Stimulated activated naive B cell treated with anti-CD40 and anti-IgM and Interleukin-4, amounts not matched to agents 10 μg/mL and 1 μg/mL and 100 μg/mL, for 72 hours (primary cell): ENCODE data around the gene SUB1.
A peak's percentile ranks its signal among the peaks of the same experiment; 100 is the strongest.
"Not testable (repeated sequence)": the region's sequence is repeated elsewhere in the genome, so short reads cannot be mapped to it uniquely, and the experiment has no call there.

Source experiments
- ATAC-seq, 2 donors: fragments of 150-1000 bp; cut with Tn5 transposase; replicated peaks; 2 replicates each; pipeline ENCODE4 v1.10.0; 2021; ENCODE audit warnings: moderate library complexity in 1 of 2
- DNase-seq: peaks from one replicate; pipeline ENCODE4 v3.0.0; 2021
- H3K27ac Mint-ChIP-seq: one replicate; pipeline ENCODE4 v1.8.0; 2022; ENCODE audit warnings: mild to moderate bottlenecking, mixed read lengths
- H3K27me3 Mint-ChIP-seq, 2 donors: one replicate each; pipeline ENCODE4 v1.8.0; 2022; ENCODE audit warnings: mixed read lengths in 2 of 2
- H3K36me3 Mint-ChIP-seq, 2 donors: one replicate each; pipeline ENCODE4 v1.8.0; 2022; ENCODE audit warnings: mixed read lengths in 2 of 2, mild to moderate bottlenecking in 1 of 2
- H3K4me1 Mint-ChIP-seq, 2 donors: one replicate each; pipeline ENCODE4 v1.8.0; 2022; ENCODE audit warnings: mixed read lengths in 2 of 2, mild to moderate bottlenecking in 1 of 2
- H3K4me3 Mint-ChIP-seq, 2 donors: one replicate each; pipeline ENCODE4 v1.8.0; 2022; ENCODE audit warnings: mild to moderate bottlenecking in 2 of 2, mixed read lengths in 2 of 2, moderate library complexity in 1 of 2
- H3K9me3 Mint-ChIP-seq, 2 donors: one replicate each; pipeline ENCODE4 v1.8.0; 2022; ENCODE audit warnings: mixed read lengths in 2 of 2, mild to moderate bottlenecking in 1 of 2

The SUB1 gene

GRCh38 chr5:32552936-32553335 is 32.4 kb upstream of the SUB1 start:
- H3K9me3 Mint-ChIP-seq, result peaks cover 0 to 2% of the 10 kb centered on the region in 2 donors
- H3K36me3 Mint-ChIP-seq, result peaks cover 0 to 8% of the 10 kb centered on the region in 2 donors
- no peak for DNase-seq
- H3K27ac Mint-ChIP-seq, result no peak overlapping the region
- no peak overlapping the region for H3K4me3 Mint-ChIP-seq
- peaks cover 16 to 37% of the 10 kb centered on the region in 2 donors for H3K4me1 Mint-ChIP-seq
- no peaks in the 10 kb centered on the region for H3K27me3 Mint-ChIP-seq
- ATAC-seq, result no peak

GRCh38 chr5:32554181-32554780 is 31.1 kb upstream of the SUB1 start:
- peaks cover 16 to 37% of the 10 kb centered on the region in 2 donors for H3K4me1 Mint-ChIP-seq
- H3K27ac Mint-ChIP-seq, result peak overlapping the region; percentile 6
- not testable (repeated sequence) for H3K4me3 Mint-ChIP-seq, H3K9me3 Mint-ChIP-seq, H3K36me3 Mint-ChIP-seq, DNase-seq, H3K27me3 Mint-ChIP-seq, ATAC-seq

- not testable (repeated sequence) for ATAC-seq, H3K36me3 Mint-ChIP-seq, H3K27me3 Mint-ChIP-seq, DNase-seq, H3K4me3 Mint-ChIP-seq, H3K27ac Mint-ChIP-seq, H3K9me3 Mint-ChIP-seq
- peaks cover 16 to 27% of the 10 kb centered on the region in 2 donors for H3K4me1 Mint-ChIP-seq
Observed at GRCh38 chr5:32556543-32556942, 28.8 kb upstream of the SUB1 start.

GRCh38 chr5:32559411-32559810 is 25.9 kb upstream of the SUB1 start:
- Mint-ChIP-seq H3K4me3 (no peak overlapping the region), H3K9me3 (no peaks in the 10 kb centered on the region), H3K27ac (no peak overlapping the region), H3K4me1 (peaks cover 4 to 6% of the 10 kb centered on the region in 2 donors), H3K36me3 (no peaks in the 10 kb centered on the region), H3K27me3 (no peaks in the 10 kb centered on the region)
- no peak for ATAC-seq
- DNase-seq, result no peak

- H3K9me3 Mint-ChIP-seq, result no peaks in the 10 kb centered on the region
- no peak overlapping the region for H3K27ac Mint-ChIP-seq
- ATAC-seq, result no peak
Observed at GRCh38 chr5:32559921-32560320, 25.4 kb upstream of the SUB1 start.

GRCh38 chr5:32562056-32562455 is 23.3 kb upstream of the SUB1 start:
- H3K27me3 Mint-ChIP-seq, result no peaks in the 10 kb centered on the region
- peaks cover 0 to 4% of the 10 kb centered on the region in 2 donors for H3K4me1 Mint-ChIP-seq
- no peak overlapping the region for H3K27ac Mint-ChIP-seq
- H3K9me3 Mint-ChIP-seq, result peaks cover 2 to 3% of the 10 kb centered on the region in 2 donors
- ATAC-seq (no peak), DNase-seq (no peak)
- H3K36me3 Mint-ChIP-seq, result peaks cover 2 to 4% of the 10 kb centered on the region in 2 donors
- H3K4me3 Mint-ChIP-seq, result no peak overlapping the region

More at GRCh38 chr5:32559921-32560320, 25.4 kb upstream of the SUB1 start:
- Mint-ChIP-seq H3K4me1 (peaks cover 0 to 4% of the 10 kb centered on the region in 2 donors), H3K36me3 (no peaks in the 10 kb centered on the region), H3K27me3 (no peaks in the 10 kb centered on the region), H3K4me3 (no peak overlapping the region)
- no peak for DNase-seq

GRCh38 chr5:32562843-32563242 is 22.5 kb upstream of the SUB1 start:
- DNase-seq, result no peak
- no peaks in the 10 kb centered on the region for H3K27me3 Mint-ChIP-seq
- H3K9me3 Mint-ChIP-seq, result peaks cover 2 to 3% of the 10 kb centered on the region in 2 donors
- no peak overlapping the region for H3K4me3 Mint-ChIP-seq
- H3K4me1 Mint-ChIP-seq, result peaks cover 0 to 4% of the 10 kb centered on the region in 2 donors
- H3K27ac Mint-ChIP-seq, result no peak overlapping the region
- H3K36me3 Mint-ChIP-seq, result peaks cover 2 to 4% of the 10 kb centered on the region in 2 donors
- ATAC-seq, result no peak

- Mint-ChIP-seq H3K27me3 (no peaks in the 10 kb centered on the region), H3K4me3 (no peak overlapping the region), H3K4me1 (peaks cover 0 to 4% of the 10 kb centered on the region in 2 donors), H3K36me3 (peaks cover 2 to 4% of the 10 kb centered on the region in 2 donors), H3K9me3 (peaks cover 2 to 3% of the 10 kb centered on the region in 2 donors), H3K27ac (no peak overlapping the region)
- DNase-seq, result no peak
- ATAC-seq, result no peak
Observed at GRCh38 chr5:32563614-32564013, 21.7 kb upstream of the SUB1 start.

GRCh38 chr5:32565145-32565544 is 20.2 kb upstream of the SUB1 start:
- no peaks in the 10 kb centered on the region for H3K27me3 Mint-ChIP-seq
- H3K4me1 Mint-ChIP-seq, result peaks cover 0 to 4% of the 10 kb centered on the region in 2 donors
- ATAC-seq, result peak; percentile 51 to 58
- no peak overlapping the region for H3K27ac Mint-ChIP-seq
- DNase-seq, result no peak
- no peak overlapping the region for H3K4me3 Mint-ChIP-seq
- H3K9me3 Mint-ChIP-seq, result peaks cover 2 to 3% of the 10 kb centered on the region in 2 donors
- peaks cover 2 to 4% of the 10 kb centered on the region in 2 donors for H3K36me3 Mint-ChIP-seq

GRCh38 chr5:32566319-32567111 is 18.8 kb upstream of the SUB1 start:
- ATAC-seq (no peak), DNase-seq (no peak)
- H3K4me3 Mint-ChIP-seq, result no peak overlapping the region
- peaks cover 6% of the 10 kb centered on the region in 2 donors for H3K4me1 Mint-ChIP-seq
- H3K9me3 Mint-ChIP-seq, result peaks cover 2 to 3% of the 10 kb centered on the region in 2 donors
- no peaks in the 10 kb centered on the region for H3K27me3 Mint-ChIP-seq
- H3K27ac Mint-ChIP-seq, result no peak overlapping the region
- peaks cover 2 to 4% of the 10 kb centered on the region in 2 donors for H3K36me3 Mint-ChIP-seq

- H3K27ac Mint-ChIP-seq, result no peak overlapping the region
- H3K4me1 Mint-ChIP-seq, result peaks cover 9 to 35% of the 10 kb centered on the region in 2 donors
- H3K9me3 Mint-ChIP-seq, result peaks cover 2 to 3% of the 10 kb centered on the region in 2 donors
- DNase-seq (no peak), ATAC-seq (no peak)
- no peaks in the 10 kb centered on the region for H3K27me3 Mint-ChIP-seq
- no peak overlapping the region for H3K4me3 Mint-ChIP-seq
- peaks cover 2 to 4% of the 10 kb centered on the region in 2 donors for H3K36me3 Mint-ChIP-seq
Observed at GRCh38 chr5:32571128-32571527, 14.2 kb upstream of the SUB1 start.

GRCh38 chr5:32572778-32573480 is 12.4 kb upstream of the SUB1 start:
- Mint-ChIP-seq H3K4me3 (peak overlapping the region; percentile 50 to 54), H3K27me3 (no peaks in the 10 kb centered on the region), H3K27ac (peak overlapping the region; percentile 67), H3K36me3 (no peaks in the 10 kb centered on the region), H3K9me3 (no peaks in the 10 kb centered on the region), H3K4me1 (peaks cover 12 to 42% of the 10 kb centered on the region in 2 donors)
- peak; percentile 37 for DNase-seq
- ATAC-seq, result peak; percentile 95 to 96

GRCh38 chr5:32573481-32573854 is 11.9 kb upstream of the SUB1 start:
- H3K9me3 Mint-ChIP-seq, DNase-seq, H3K36me3 Mint-ChIP-seq, H3K27me3 Mint-ChIP-seq, ATAC-seq: not testable (repeated sequence)
- H3K27ac Mint-ChIP-seq, result peak overlapping the region; percentile 67
- peak overlapping the region in 1 of 2 donors; percentile 29 for H3K4me3 Mint-ChIP-seq
- H3K4me1 Mint-ChIP-seq, result peaks cover 12 to 47% of the 10 kb centered on the region in 2 donors

GRCh38 chr5:32574540-32575175 is 10.7 kb upstream of the SUB1 start:
- Mint-ChIP-seq H3K4me1 (peaks cover 17 to 59% of the 10 kb centered on the region in 2 donors), H3K27ac (no peak overlapping the region), H3K9me3 (no peaks in the 10 kb centered on the region), H3K36me3 (no peaks in the 10 kb centered on the region), H3K27me3 (no peaks in the 10 kb centered on the region), H3K4me3 (no peak overlapping the region)
- ATAC-seq, result no peak
- no peak for DNase-seq
